Mesendoderm (in vitro differentiated cells): ENCODE data around the gene ADAMTS17.

Experiments
- DNase-seq: peaks from one replicate; pipeline ENCODE4 v3.0.0; 2013
- H2AK5ac ChIP-seq: 2 replicates; pipeline ENCODE4 v1.6.1; 2013; ENCODE audit warnings: low read length, inconsistent platforms
- H2BK120ac ChIP-seq: 2 replicates; pipeline ENCODE4 v1.6.1; 2013; ENCODE audit warnings: low read depth, mild to moderate bottlenecking, low read length, moderate library complexity, mixed read lengths
- H2BK15ac ChIP-seq: replicated peaks from 2 replicates; pipeline ENCODE4 v1.6.1; 2013; ENCODE audit warnings: low read depth, mild to moderate bottlenecking, moderate library complexity
- H2BK5ac ChIP-seq: 2 replicates; pipeline ENCODE4 v1.6.1; 2013; ENCODE audit warnings: low read length, inconsistent platforms
- H3K18ac ChIP-seq: 2 replicates; pipeline ENCODE4 v1.6.1; 2013; ENCODE audit warnings: mild to moderate bottlenecking, low read length, mixed read lengths
- H3K23ac ChIP-seq: one replicate; pipeline ENCODE4 v1.6.1; 2013; ENCODE audit warnings: low read length
- H3K27ac ChIP-seq: 2 replicates; pipeline ENCODE4 v1.5.1; 2013; ENCODE audit warnings: low read depth, mild to moderate bottlenecking, inconsistent platforms, low read length, moderate library complexity
- H3K27me3 ChIP-seq: 2 replicates; pipeline ENCODE4 v1.6.1; 2013; ENCODE audit warnings: low read length, control low read depth, mild to moderate bottlenecking, inconsistent platforms; ENCODE audit not compliant: insufficient read depth, poor library complexity
- H3K36me3 ChIP-seq: 2 replicates; pipeline ENCODE4 v1.6.1; 2013; ENCODE audit warnings: low read length, inconsistent platforms; ENCODE audit not compliant: control insufficient read depth, insufficient read depth
- H3K4ac ChIP-seq: one replicate; pipeline ENCODE4 v1.6.1; 2013; ENCODE audit warnings: low read depth, mild to moderate bottlenecking, low read length, moderate library complexity
- H3K4me1 ChIP-seq: 2 replicates; pipeline ENCODE4 v1.6.1; 2013; ENCODE audit warnings: low read depth, low read length, inconsistent platforms; ENCODE audit not compliant: control insufficient read depth
- H3K4me2 ChIP-seq: 2 replicates; pipeline ENCODE4 v1.6.1; 2013; ENCODE audit warnings: low read length
- H3K4me3 ChIP-seq: 2 replicates; pipeline ENCODE4 v1.5.1; 2013; ENCODE audit warnings: mild to moderate bottlenecking, low read length
- H3K56ac ChIP-seq: one replicate; pipeline ENCODE4 v1.6.1; 2013; ENCODE audit warnings: low read length
- H3K79me1 ChIP-seq: 2 replicates; pipeline ENCODE4 v1.6.1; 2013; ENCODE audit warnings: low read length, inconsistent platforms
- H3K79me2 ChIP-seq: 2 replicates; pipeline ENCODE4 v1.6.1; 2013; ENCODE audit warnings: mild to moderate bottlenecking, low read length; ENCODE audit not compliant: control insufficient read depth, insufficient read depth
- H3K9ac ChIP-seq: 2 replicates; pipeline ENCODE4 v1.6.1; 2013; ENCODE audit warnings: low read length, inconsistent platforms
- H4K5ac ChIP-seq: one replicate; pipeline ENCODE4 v1.6.1; 2013; ENCODE audit warnings: low read length
- H4K8ac ChIP-seq: one replicate; pipeline ENCODE4 v1.6.1; 2013; ENCODE audit warnings: low read depth, mild to moderate bottlenecking, control low read depth, low read length, moderate library complexity
- WGBS: extraction: QIAGEN DNeasy Blood & Tissue Kit; methylation state at CpG from one replicate; pipeline ENCODE4 v1.1.7; 2013; ENCODE audit warnings: low lambda C conversion rate, missing lambda C conversion rate; ENCODE audit not compliant: insufficient coverage; ENCODE audit errors: extremely low coverage; 5-methylcytosine and 5-hydroxymethylcytosine counted together

Gene ADAMTS17

DNA sequence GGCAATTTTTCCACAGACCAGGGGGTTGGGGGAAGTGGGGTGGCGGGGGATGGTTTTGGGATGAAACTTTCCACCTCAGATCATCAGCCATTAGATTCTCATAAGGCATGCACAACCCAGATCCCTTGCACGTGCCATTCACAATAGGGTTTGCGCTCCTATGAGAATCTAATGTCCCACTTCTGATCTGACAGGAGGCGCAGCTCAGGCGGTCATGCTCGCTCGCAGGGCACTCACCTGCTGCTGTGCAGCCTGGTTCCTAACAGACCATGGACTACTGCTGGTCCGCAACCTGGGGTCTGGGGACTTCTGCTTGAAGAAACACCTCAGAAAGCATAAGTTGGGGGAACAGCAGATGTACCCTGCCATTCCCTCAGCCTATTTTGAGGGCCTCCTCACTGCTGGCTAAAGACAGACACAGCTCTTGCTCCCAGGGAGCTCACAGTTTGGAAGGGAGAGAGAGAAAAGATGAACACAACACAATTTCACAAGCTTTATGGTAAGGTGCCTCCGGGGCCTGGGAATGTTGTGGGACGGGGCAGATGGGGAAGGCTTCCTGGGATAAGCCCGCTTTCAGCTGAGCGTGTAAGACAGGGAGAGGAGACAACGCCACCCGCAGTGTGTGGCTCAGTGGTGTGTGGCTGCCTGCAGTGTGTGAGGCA lies 285.2 kb downstream of the ADAMTS17 start:
- Histone ChIP-seq H3K79me2 (no peaks in the 10 kb centered on the region), H2AK5ac (no peak overlapping the region), H3K4ac (no peak overlapping the region), H3K27me3 (no peaks in the 10 kb centered on the region), H3K56ac (no peak overlapping the region), H3K27ac (no peak overlapping the region), H3K79me1 (no peaks in the 10 kb centered on the region), H3K4me1 (no peaks in the 10 kb centered on the region), H2BK120ac (no peak overlapping the region), H3K23ac (no peak overlapping the region), H3K36me3 (no peaks in the 10 kb centered on the region), H3K4me2 (no peak overlapping the region), H2BK5ac (no peak overlapping the region), H4K5ac (no peak overlapping the region), H3K18ac (no peak overlapping the region), H3K4me3 (no peak overlapping the region), H3K9ac (no peak overlapping the region), H4K8ac (no peak overlapping the region), H2BK15ac (no peak overlapping the region)
- WGBS: no CpG with 5 or more reads among the region's 14 CpGs
- no peak for DNase-seq

DNA sequence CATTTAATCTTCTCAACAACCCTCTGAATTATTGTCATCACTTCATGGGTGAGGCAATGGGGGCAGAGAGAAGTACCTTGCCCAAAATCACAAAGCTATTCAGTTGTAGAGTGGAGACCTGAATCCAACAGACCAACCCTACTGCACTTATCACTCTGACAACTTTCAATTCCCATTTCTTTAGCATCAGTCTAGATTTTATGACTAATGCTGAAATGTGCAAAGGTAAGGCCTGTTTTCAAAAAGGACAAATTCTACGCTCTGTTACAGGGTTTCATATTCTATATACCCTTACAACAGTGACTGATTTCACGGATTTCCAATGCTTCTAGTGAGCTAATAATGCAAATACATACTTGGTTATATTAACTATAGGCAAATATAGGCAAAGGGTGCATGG lies 286.0 kb downstream of the ADAMTS17 start:
- H3K36me3 ChIP-seq: no peaks in the 10 kb centered on the region
- no peaks in the 10 kb centered on the region for H3K79me2 ChIP-seq
- no CpG with 5 or more reads among the region's 2 CpGs for WGBS
- DNase-seq: no peak
- no peak overlapping the region for H4K5ac ChIP-seq
- no peak overlapping the region for H2BK120ac ChIP-seq
- H3K4ac ChIP-seq: no peak overlapping the region
- no peaks in the 10 kb centered on the region for H3K79me1 ChIP-seq
- no peak overlapping the region for H2AK5ac ChIP-seq
- H4K8ac ChIP-seq: no peak overlapping the region
- no peak overlapping the region for H3K4me3 ChIP-seq
- H3K9ac ChIP-seq: no peak overlapping the region
- H3K4me1 ChIP-seq: no peaks in the 10 kb centered on the region
- no peak overlapping the region for H3K27ac ChIP-seq
- no peak overlapping the region for H2BK5ac ChIP-seq
- H3K4me2 ChIP-seq: no peak overlapping the region
- H3K27me3 ChIP-seq: no peaks in the 10 kb centered on the region
- H2BK15ac ChIP-seq: no peak overlapping the region
- no peak overlapping the region for H3K23ac ChIP-seq
- no peak overlapping the region for H3K18ac ChIP-seq
- no peak overlapping the region for H3K56ac ChIP-seq

DNA sequence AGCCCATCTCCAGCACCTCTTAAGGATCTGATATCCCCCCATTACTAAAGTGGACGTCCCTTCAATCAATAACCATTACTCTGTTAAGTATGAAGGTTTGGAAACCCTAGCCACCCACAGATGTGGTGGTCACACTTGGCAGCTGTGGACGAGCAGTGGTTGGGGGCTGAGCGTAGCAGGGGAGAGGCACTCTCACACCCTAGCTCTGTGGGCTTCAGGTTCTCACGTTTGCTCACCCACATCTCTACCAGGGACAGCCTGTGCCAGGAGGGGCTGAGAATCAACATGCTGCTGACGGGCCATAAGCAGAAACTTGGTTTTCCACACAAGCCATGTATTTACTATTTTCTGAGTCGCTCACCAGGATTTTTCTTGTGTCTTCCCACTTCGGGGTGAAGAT lies 287.2 kb downstream of the ADAMTS17 start:
- H3K9ac ChIP-seq: no peak overlapping the region
- no peaks in the 10 kb centered on the region for H3K79me1 ChIP-seq
- no peak overlapping the region for H3K56ac ChIP-seq
- no peaks in the 10 kb centered on the region for H3K27me3 ChIP-seq
- H3K4ac ChIP-seq: no peak overlapping the region
- WGBS: no CpG with 5 or more reads among the region's 7 CpGs
- H3K4me1 ChIP-seq: no peaks in the 10 kb centered on the region
- H3K4me2 ChIP-seq: no peak overlapping the region
- no peak overlapping the region for H3K23ac ChIP-seq
- no peak overlapping the region for H2AK5ac ChIP-seq
- no peak overlapping the region for H4K5ac ChIP-seq
- no peaks in the 10 kb centered on the region for H3K36me3 ChIP-seq
- H3K79me2 ChIP-seq: no peaks in the 10 kb centered on the region
- H2BK120ac ChIP-seq: no peak overlapping the region
- no peak overlapping the region for H3K18ac ChIP-seq
- H3K4me3 ChIP-seq: no peak overlapping the region
- no peak overlapping the region for H3K27ac ChIP-seq
- no peak for DNase-seq
- no peak overlapping the region for H2BK15ac ChIP-seq
- no peak overlapping the region for H2BK5ac ChIP-seq
- H4K8ac ChIP-seq: no peak overlapping the region

DNA sequence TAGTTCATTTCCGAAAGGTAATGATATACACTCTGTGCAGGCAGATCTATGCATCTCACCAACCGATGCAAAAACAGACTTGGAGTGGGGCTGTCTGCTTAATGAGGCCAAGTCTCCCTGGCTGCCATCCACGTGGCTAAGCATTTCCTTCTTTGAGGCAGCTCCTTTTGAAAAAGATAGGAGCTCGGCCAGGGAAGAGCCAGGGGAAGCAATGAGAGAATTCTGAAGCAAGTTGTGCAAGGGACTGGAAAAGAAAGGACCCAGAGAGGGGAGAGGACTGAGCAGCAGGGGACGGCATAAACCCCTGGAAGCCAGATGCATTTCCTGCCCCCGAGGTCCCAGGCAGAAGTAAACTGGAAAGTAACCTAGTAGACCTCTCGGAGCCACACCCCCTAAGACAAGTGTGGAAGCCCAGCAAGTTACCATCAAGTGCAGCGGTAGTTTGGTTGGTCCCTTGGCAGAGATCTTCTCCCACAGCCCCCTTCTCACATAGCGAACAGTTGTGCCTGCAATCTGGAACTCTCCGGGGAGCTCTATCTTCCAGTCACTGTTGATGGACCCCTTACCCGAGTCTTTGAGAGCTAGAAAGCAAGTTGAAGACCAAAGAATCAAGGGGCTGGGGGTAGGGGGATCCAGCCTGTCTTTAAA lies 288.2 kb downstream of the ADAMTS17 start:
- no peak overlapping the region for H3K4ac ChIP-seq
- H3K23ac ChIP-seq: no peak overlapping the region
- DNase-seq: no peak
- no peaks in the 10 kb centered on the region for H3K79me2 ChIP-seq
- no peak overlapping the region for H3K27ac ChIP-seq
- no peak overlapping the region for H2AK5ac ChIP-seq
- no peaks in the 10 kb centered on the region for H3K36me3 ChIP-seq
- no peaks in the 10 kb centered on the region for H3K79me1 ChIP-seq
- no peak overlapping the region for H4K8ac ChIP-seq
- H4K5ac ChIP-seq: no peak overlapping the region
- H3K4me3 ChIP-seq: no peak overlapping the region
- H3K9ac ChIP-seq: no peak overlapping the region
- H3K4me1 ChIP-seq: no peaks in the 10 kb centered on the region
- no peak overlapping the region for H2BK5ac ChIP-seq
- H3K27me3 ChIP-seq: no peaks in the 10 kb centered on the region
- H2BK15ac ChIP-seq: no peak overlapping the region
- WGBS: no CpG with 5 or more reads among the region's 11 CpGs
- no peak overlapping the region for H3K56ac ChIP-seq
- no peak overlapping the region for H3K4me2 ChIP-seq
- no peak overlapping the region for H2BK120ac ChIP-seq
- H3K18ac ChIP-seq: no peak overlapping the region

DNA sequence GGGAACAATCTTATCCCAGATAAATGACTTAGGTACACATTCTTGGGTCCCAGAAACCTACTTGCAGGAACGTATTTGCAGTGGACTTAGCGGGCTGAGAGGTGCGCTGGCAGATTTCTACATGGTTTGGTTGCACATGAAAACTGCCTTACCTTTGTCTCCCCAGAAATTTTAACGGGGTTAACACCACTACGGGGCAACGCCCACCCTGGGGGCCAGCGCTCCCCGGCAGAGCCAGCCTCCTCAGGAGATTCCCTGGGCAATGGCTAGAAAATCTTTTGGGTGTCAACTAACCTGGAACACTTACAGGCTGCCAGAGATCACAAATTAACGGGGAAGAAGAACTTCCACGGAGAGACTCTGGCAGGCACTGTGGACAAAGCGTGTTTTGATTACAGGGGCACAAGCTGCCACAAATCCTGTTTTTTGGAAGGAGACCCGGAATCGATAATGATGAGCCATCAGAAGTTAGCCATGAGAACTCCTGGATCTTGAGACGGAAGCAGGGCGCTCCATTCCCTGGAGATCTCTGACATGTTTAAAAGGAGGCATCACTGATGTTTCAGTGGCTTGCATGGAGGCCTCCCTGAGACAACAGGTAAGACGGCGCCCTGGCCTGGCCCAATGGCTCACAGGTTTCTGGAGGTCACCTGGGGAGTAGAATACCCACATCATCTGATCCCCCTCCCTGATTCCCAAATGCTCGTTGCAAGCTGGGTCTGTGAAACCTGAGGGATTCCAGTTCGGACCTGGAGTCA lies 288.9 kb downstream of the ADAMTS17 start:
- Histone ChIP-seq H3K79me1 (no peaks in the 10 kb centered on the region), H2BK5ac (no peak overlapping the region), H2BK15ac (no peak overlapping the region), H2BK120ac (no peak overlapping the region), H3K9ac (no peak overlapping the region), H3K18ac (no peak overlapping the region), H3K56ac (no peak overlapping the region), H3K27me3 (no peaks in the 10 kb centered on the region), H4K8ac (no peak overlapping the region), H3K4me2 (no peak overlapping the region), H2AK5ac (no peak overlapping the region), H3K4me1 (no peaks in the 10 kb centered on the region), H3K79me2 (no peaks in the 10 kb centered on the region), H3K4me3 (no peak overlapping the region), H4K5ac (no peak overlapping the region), H3K27ac (no peak overlapping the region), H3K23ac (no peak overlapping the region), H3K4ac (no peak overlapping the region), H3K36me3 (no peaks in the 10 kb centered on the region)
- no CpG with 5 or more reads among the region's 19 CpGs for WGBS
- no peak for DNase-seq
